H1 (cell line): ENCODE measurements around the gene LOXHD1. TPM values are rescaled to one million over a fixed set of nuclear protein-coding genes. Genes with fewer than 3 reads are reported as not detected.

Source experiments
- CTCF ChIA-PET: fragments of 300-600 bp; sonication (Branson Sonifier 250); formaldehyde crosslinking; loops from one replicate; lab custom pipeline; 2021; ENCODE audit not compliant: partially characterized antibody; lab: Charles Lee
- POLR2A ChIA-PET: fragments of 300-600 bp; sonication (Branson Sonifier 250); formaldehyde crosslinking; loops from one replicate; lab custom pipeline; 2021; ENCODE audit warnings: inconsistent platforms; ENCODE audit not compliant: partially characterized antibody; lab: Charles Lee
- DNase-seq, 2 experiments: peaks; one replicate each; pipeline versions ENCODE4 v3.0.0 to v3.0.0-alpha.2; 2010 to 2022; ENCODE audit warnings: low spot score in 2 of 2, low read depth in 1 of 2, mixed read lengths in 1 of 2
- FAIRE-seq: peaks from 2 replicates; lab custom pipeline; 2011; peaks lifted over from hg19 to GRCh38; lab: Jason Lieb, UNC
- H2AFZ ChIP-seq: 2 replicates; pipeline ENCODE4 v1.8.1; 2012; ENCODE audit warnings: low read length, inconsistent platforms
- H2AK5ac ChIP-seq: 2 replicates; pipeline ENCODE4 v1.6.1; 2013; ENCODE audit warnings: low read depth, low read length
- H2BK120ac ChIP-seq: replicated peaks from 2 replicates; pipeline ENCODE3; 2013; ENCODE audit warnings: low read depth, low read length, inconsistent platforms
- H2BK12ac ChIP-seq: 2 replicates; pipeline ENCODE4 v1.6.1; 2013; ENCODE audit warnings: low read depth, low read length
- H2BK15ac ChIP-seq: 2 replicates; pipeline ENCODE4 v1.6.1; 2013; ENCODE audit warnings: low read length
- H2BK20ac ChIP-seq: 2 replicates; pipeline ENCODE4 v1.6.1; 2013; ENCODE audit warnings: low read length
- H2BK5ac ChIP-seq: 2 replicates; pipeline ENCODE4 v1.6.1; 2013; ENCODE audit warnings: low read depth, low read length
- H3K14ac ChIP-seq: 2 replicates; pipeline ENCODE4 v1.6.1; 2013; ENCODE audit warnings: inconsistent platforms; ENCODE audit not compliant: insufficient read length
- H3K18ac ChIP-seq: 2 replicates; pipeline ENCODE4 v1.6.1; 2013; ENCODE audit warnings: low read length; ENCODE audit errors: extremely low read depth
- H3K23ac ChIP-seq: 2 replicates; pipeline ENCODE4 v1.6.1; 2013; ENCODE audit warnings: inconsistent platforms; ENCODE audit not compliant: insufficient read length
- H3K23me2 ChIP-seq: 2 replicates; pipeline ENCODE4 v1.6.1; 2013; ENCODE audit warnings: low read depth, low read length
- H3K27ac ChIP-seq: 2 replicates; pipeline ENCODE4 v1.6.1; 2011; ENCODE audit warnings: low read depth, low read length, inconsistent platforms
- H3K27me3 ChIP-seq, 4 experiments: replicated peaks in 1 of 4; 1 replicate in 1 of 4; 2 replicates in 3 of 4; pipeline versions ENCODE4 v1.6.1 to v1.8.1; 2011 to 2013; ENCODE audit warnings: low read length in 3 of 4, mild to moderate bottlenecking in 3 of 4, inconsistent platforms in 2 of 4, mixed read lengths in 2 of 4, moderate library complexity in 1 of 4; ENCODE audit not compliant: control insufficient read depth in 3 of 4, insufficient read depth in 3 of 4; ENCODE audit errors: extremely low read depth in 1 of 4
- H3K36me3 ChIP-seq, 4 experiments: 2 replicates each; pipeline versions ENCODE4 v1.6.1 to v1.8.1; 2011 to 2013; ENCODE audit warnings: mild to moderate bottlenecking in 4 of 4, low read length in 3 of 4, moderate library complexity in 2 of 4, control low read depth in 1 of 4, inconsistent platforms in 1 of 4; ENCODE audit not compliant: insufficient read depth in 4 of 4, control insufficient read depth in 2 of 4
- H3K4ac ChIP-seq: replicated peaks from 2 replicates; pipeline ENCODE3; 2013; ENCODE audit warnings: low read length, low read depth, mixed read lengths, inconsistent platforms; ENCODE audit not compliant: insufficient read length
- H3K4me1 ChIP-seq, 4 experiments: replicated peaks in 1 of 4; 1 replicate in 1 of 4; 2 replicates in 3 of 4; pipeline versions ENCODE4 v1.6.1 to v1.8.1; 2011 to 2013; ENCODE audit warnings: low read length in 3 of 4, inconsistent platforms in 2 of 4, mixed read lengths in 1 of 4; ENCODE audit not compliant: insufficient read depth in 4 of 4, control insufficient read depth in 3 of 4
- H3K4me2 ChIP-seq, 2 experiments: 2 replicates each; pipeline versions ENCODE4 v1.6.1 to v1.8.1; 2011 to 2013; ENCODE audit warnings: low read depth in 2 of 2, low read length in 2 of 2, control low read depth in 1 of 2, inconsistent platforms in 1 of 2, mild to moderate bottlenecking in 1 of 2; ENCODE audit not compliant: insufficient read depth in 1 of 2
- H3K4me3 ChIP-seq, 4 experiments: fragments of 200-600, 300-600 bp in 1 of 4; sonication (generic), shearing (Covaris generic), sonication (Bioruptor Twin) in 1 of 4; 2 replicates each; pipeline versions ENCODE4 v1.5.1 to v1.8.1; 2011 to 2016; ENCODE audit warnings: low read length in 4 of 4, low read depth in 3 of 4, control low read depth in 2 of 4, inconsistent platforms in 2 of 4, mild to moderate bottlenecking in 2 of 4, mixed read lengths in 1 of 4, moderate library complexity in 1 of 4; ENCODE audit not compliant: insufficient read depth in 2 of 4; ENCODE audit errors: extremely low read depth in 1 of 4
- H3K56ac ChIP-seq: replicated peaks from 2 replicates; pipeline ENCODE3; 2013; ENCODE audit warnings: low read depth, mild to moderate bottlenecking, mixed read lengths, low read length, inconsistent platforms; ENCODE audit not compliant: insufficient read length
- H3K79me1 ChIP-seq: 2 replicates; pipeline ENCODE4 v1.6.1; 2013; ENCODE audit warnings: low read depth, low read length, control low read depth
- H3K79me2 ChIP-seq, 2 experiments: 2 replicates each; pipeline versions ENCODE4 v1.6.1 to v1.8.1; 2012 to 2013; ENCODE audit warnings: low read length in 2 of 2, mild to moderate bottlenecking in 2 of 2, inconsistent platforms in 1 of 2; ENCODE audit not compliant: insufficient read depth in 2 of 2, control insufficient read depth in 1 of 2
- H3K9ac ChIP-seq, 4 experiments: replicated peaks in 1 of 4; 1 replicate in 1 of 4; 2 replicates in 3 of 4; pipeline versions ENCODE4 v1.6.1 to v1.8.1; 2011 to 2013; ENCODE audit warnings: low read depth in 3 of 4, low read length in 3 of 4, control low read depth in 2 of 4, mild to moderate bottlenecking in 2 of 4, moderate library complexity in 2 of 4, inconsistent platforms in 1 of 4; ENCODE audit errors: extremely low read depth in 1 of 4
- H3K9me3 ChIP-seq, 2 experiments: 2 replicates each; pipeline versions ENCODE4 v1.6.1 to v1.8.1; 2012 to 2013; ENCODE audit warnings: mild to moderate bottlenecking in 2 of 2, moderate library complexity in 2 of 2, control low read depth in 1 of 2, inconsistent platforms in 1 of 2, low read depth in 1 of 2, low read length in 1 of 2, mixed read lengths in 1 of 2; ENCODE audit not compliant: insufficient read depth in 2 of 2
- H4K20me1 ChIP-seq, 2 experiments: replicated peaks in 1 of 2; 2 replicates each; pipeline versions ENCODE3 to v1.8.1; 2011 to 2013; ENCODE audit warnings: inconsistent platforms in 2 of 2, low read length in 2 of 2, mild to moderate bottlenecking in 1 of 2; ENCODE audit not compliant: insufficient read depth in 2 of 2, control insufficient read depth in 1 of 2
- H4K5ac ChIP-seq: 2 replicates; pipeline ENCODE4 v1.6.1; 2013; ENCODE audit warnings: low read length, low read depth, mixed read lengths, inconsistent platforms; ENCODE audit not compliant: insufficient read length
- H4K8ac ChIP-seq: 2 replicates; pipeline ENCODE4 v1.8.0; 2013; ENCODE audit warnings: mild to moderate bottlenecking, moderate library complexity, low read length, inconsistent platforms; ENCODE audit not compliant: insufficient read depth; ENCODE audit errors: extremely low read depth
- H4K91ac ChIP-seq: replicated peaks from 2 replicates; pipeline ENCODE3; 2013; ENCODE audit warnings: low read length, mixed read lengths, inconsistent platforms; ENCODE audit not compliant: insufficient read length
- CTCF ChIP-seq, 3 experiments: IDR thresholded peaks; 1 replicate in 2 of 3; 2 replicates in 1 of 3; pipeline versions ENCODE4 v1.5.1 to v1.6.1; 2011; ENCODE audit warnings: low read length in 3 of 3, mild to moderate bottlenecking in 3 of 3, inconsistent platforms in 2 of 3, low read depth in 1 of 3, moderate library complexity in 1 of 3; ENCODE audit not compliant: insufficient read depth in 1 of 3; ENCODE audit errors: control extremely low read depth in 1 of 3
- GTF2F1 ChIP-seq: IDR thresholded peaks from 2 replicates; pipeline ENCODE4 v1.6.1; 2012; ENCODE audit warnings: low read depth, low read length, improper control_type of control experiment, borderline replicate concordance
- NANOG ChIP-seq: IDR thresholded peaks from 2 replicates; pipeline ENCODE4 v1.6.1; 2011; ENCODE audit warnings: low read length, low read depth, mild to moderate bottlenecking, inconsistent platforms; ENCODE audit not compliant: insufficient read depth, poor library complexity, severe bottlenecking
- RAD21 ChIP-seq, 2 experiments: IDR thresholded peaks in 1 of 2; conservative IDR thresholded peaks in 1 of 2; 2 replicates each; pipeline ENCODE4 v1.6.1; 2011; ENCODE audit warnings: low read depth in 2 of 2, low read length in 2 of 2, improper control_type of control experiment in 1 of 2, inconsistent platforms in 1 of 2, mild to moderate bottlenecking in 1 of 2, moderate library complexity in 1 of 2
- WGBS, 2 experiments: shearing (Covaris generic) in 1 of 2; methylation state at CpG; one replicate each; pipeline versions ENCODE4 v1.1.6 to v1.1.7; 2013 to 2015; ENCODE audit warnings: low lambda C conversion rate in 2 of 2, mixed read lengths in 2 of 2, inconsistent platforms in 1 of 2, low coverage in 1 of 2, missing lambda C conversion rate in 1 of 2; ENCODE audit not compliant: insufficient replicate concordance in 2 of 2, insufficient coverage in 1 of 2, insufficient read length in 1 of 2; ENCODE audit errors: extremely low coverage in 1 of 2, missing lambda C conversion rate in 1 of 2; 5-methylcytosine and 5-hydroxymethylcytosine counted together
- polyA plus RNA-seq, 7 experiments: library from polyadenylated mRNA; depleted of rRNA in 3 of 7; stranded (reverse) in 5 of 7; unstranded in 2 of 7; fragments of >200 nt in 5 of 7; fragments of 200-250 nt in 2 of 7; gene quantifications; 1 replicate in 5 of 7; 2 replicates in 1 of 7; 4 replicates in 1 of 7; pipeline versions ENCODE4 v1.2.1 to v1.2.3, GENCODE V29; 2011 to 2013; ENCODE audit warnings: missing spikeins in 2 of 7, mixed read lengths in 2 of 7
- total RNA-seq: library from RNA; stranded (reverse); fragmentation: NEBNext Ultra II Directional; extraction: Animal tissue kit (Norgen Biotek cat#: 25700); gene quantifications from 2 replicates; pipeline ENCODE4 v1.2.1, GENCODE V29; 2021
- TF ChIP-seq, protein P1 (sequence below): IDR thresholded peaks from 2 replicates; pipeline ENCODE4 v1.6.1; 2012; ENCODE audit warnings: inconsistent platforms

LOXHD1 gene
- total and polyA plus RNA-seq, 2 of the 8 experiments (the other 6 are each of a cell fraction or from before 2014, with no cell fraction given) = 0.02 TPM; not detected in 1

- H4K5ac ChIP-seq = no peak overlapping the region
- H3K79me1 ChIP-seq = no peaks in the 10 kb centered on the region
- H4K8ac ChIP-seq = no peak overlapping the region
- ChIA-PET CTCF (interaction anchor here (0.6 to 4.1 kb wide), 21 partner anchors 8 to 285 kb away, joined by 3 to 30 read pairs (median 4); no protein-coding TSS in a partner anchor), POLR2A (interaction anchor here (0.9 to 1.9 kb wide), 8 partner anchors 8 to 115 kb away, joined by 3 to 5 read pairs (median 4); no protein-coding TSS in a partner anchor)
- H3K56ac ChIP-seq = no peak overlapping the region
- H2BK120ac ChIP-seq = no peak overlapping the region
- no peaks in the 10 kb centered on the region for H4K20me1 ChIP-seq
- no peak overlapping the region for H4K91ac ChIP-seq
- no peak overlapping the region for H2AK5ac ChIP-seq
- H3K27me3 ChIP-seq = no peaks in the 10 kb centered on the region
- TF ChIP-seq RAD21 (IDR thresholded peaks at IDR 0.05 in 1 of 2, conservative IDR thresholded peaks at IDR 0.05 in 1 of 2; ENCODE audit: low read depth in 2 of 2, low read length in 2 of 2) (peak in 1 of 2 experiments; percentile 27; a peak in 1 of 4 replicates), CTCF (IDR thresholded peaks at IDR 0.05; ENCODE audit: control extremely low read depth in 1 of 3, insufficient read depth in 1 of 3, low read depth in 1 of 3, low read length in 3 of 3) (peak; percentile 14 to 26 (median 25); a peak in 3 of 4 replicates), NANOG (no peak), GTF2F1 (no peak)
- TF ChIP-seq, protein P1, sequence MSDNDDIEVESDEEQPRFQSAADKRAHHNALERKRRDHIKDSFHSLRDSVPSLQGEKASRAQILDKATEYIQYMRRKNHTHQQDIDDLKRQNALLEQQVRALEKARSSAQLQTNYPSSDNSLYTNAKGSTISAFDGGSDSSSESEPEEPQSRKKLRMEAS = peak; percentile 15; the same call in 1 of the 2 replicates
- peaks cover 5 to 19% (median 13%) of the 10 kb centered on the region in 4 experiments for H3K4me1 ChIP-seq
- no peak overlapping the region for H3K4ac ChIP-seq
- H3K18ac ChIP-seq = no peak overlapping the region
- H3K14ac ChIP-seq = no peak overlapping the region
- H3K79me2 ChIP-seq = no peaks in the 10 kb centered on the region
- H3K4me2 ChIP-seq = peak overlapping the region; percentile 38 to 46; a peak in 3 of 4 replicates
- H3K27ac ChIP-seq = no peak overlapping the region
- no peak overlapping the region for H3K23ac ChIP-seq
- no peaks in the 10 kb centered on the region for H3K9me3 ChIP-seq
- H3K23me2 ChIP-seq = no peaks in the 10 kb centered on the region
- FAIRE-seq = no peak
- 0 out of 2 replicates have a peak overlapping the region, but pooled peaks have one; percentile 1 for H2BK5ac ChIP-seq
- no peak overlapping the region for H2AFZ ChIP-seq
- DNase-seq = no peak
- H2BK15ac ChIP-seq = no peak overlapping the region
- no peak overlapping the region for H3K9ac ChIP-seq
- H3K36me3 ChIP-seq = no peaks in the 10 kb centered on the region
- H3K4me3 ChIP-seq = no peak overlapping the region
- no peak overlapping the region for H2BK20ac ChIP-seq
- H2BK12ac ChIP-seq = 0 out of 2 replicates have a peak overlapping the region, but pooled peaks have one; percentile 46
- 55% methylated on average over 6 of the region's 6 CpGs; no CpG with 5 or more reads in 1 of the 2 experiments for WGBS, 2 experiments
Measured at GRCh38 chr18:46458472-46458871, 198.5 kb downstream of the LOXHD1 start.
